Upper lobe of left lung (tissue), 4 donors: Measurements from ENCODE around the gene ACOXL.

Experiments used
- POLR2A ChIP-seq, 4 donors: fragments of 450-650 bp; IDR thresholded peaks; one replicate each; pipeline ENCODE4 v1.5.1; 2016 to 2017; ENCODE audit warnings: antibody characterized with exemption in 4 of 4, mild to moderate bottlenecking in 2 of 4
- TF ChIP-seq, protein P1 (sequence below), 6 experiments: fragments of 450-650 bp in 4 of 6; fragments of 200-600 bp in 2 of 6; sonication (generic) in 2 of 6; IDR thresholded peaks; one replicate each; pipeline ENCODE4 v1.5.1; 2016 to 2019; ENCODE audit warnings: antibody characterized with exemption in 6 of 6

DNA sequence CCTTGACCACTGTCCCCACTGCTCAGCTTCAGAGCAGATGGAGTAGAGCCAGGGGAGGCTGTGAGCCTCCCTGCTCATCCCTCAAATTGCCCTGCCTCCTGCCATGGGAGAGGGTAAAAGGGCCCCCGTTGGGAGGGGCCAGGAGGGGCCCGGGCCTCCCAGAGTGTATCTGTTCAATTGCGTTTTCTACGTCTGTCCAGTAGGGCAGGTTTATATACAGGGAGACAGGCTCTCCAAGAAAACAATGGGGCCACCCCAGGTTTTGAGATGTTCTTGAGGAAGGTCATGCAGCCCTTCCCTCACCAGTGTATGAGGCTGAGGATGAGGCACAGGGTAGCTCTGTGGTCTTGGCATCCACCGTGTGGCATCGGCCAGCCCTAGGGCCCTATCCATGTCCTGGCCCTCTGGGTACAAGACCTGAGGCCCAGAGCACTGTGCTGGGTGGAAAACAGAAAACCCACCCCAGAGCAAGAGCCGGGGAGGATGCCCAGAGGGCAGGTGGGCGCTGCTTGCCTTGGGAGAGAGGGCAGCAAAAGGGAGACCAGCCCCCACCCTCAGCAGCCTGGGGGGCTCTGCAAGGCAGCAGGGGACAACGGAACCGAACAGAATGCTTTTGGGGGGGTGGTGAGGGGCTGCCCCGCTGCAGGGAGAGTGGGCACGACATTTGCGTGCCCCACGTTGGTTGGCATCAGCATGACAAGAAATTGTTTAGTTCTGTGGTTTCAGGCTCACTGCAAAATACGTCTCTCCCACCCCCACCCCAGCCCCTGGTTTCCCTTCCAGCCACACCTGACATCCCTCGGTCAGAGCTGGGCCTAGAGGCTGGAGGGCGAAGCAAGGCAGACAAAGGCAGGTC is 141.5 kb downstream of the ACOXL start:
- no peak for TF ChIP-seq POLR2A (IDR thresholded peaks at IDR 0.05)
- TF ChIP-seq, protein P1, sequence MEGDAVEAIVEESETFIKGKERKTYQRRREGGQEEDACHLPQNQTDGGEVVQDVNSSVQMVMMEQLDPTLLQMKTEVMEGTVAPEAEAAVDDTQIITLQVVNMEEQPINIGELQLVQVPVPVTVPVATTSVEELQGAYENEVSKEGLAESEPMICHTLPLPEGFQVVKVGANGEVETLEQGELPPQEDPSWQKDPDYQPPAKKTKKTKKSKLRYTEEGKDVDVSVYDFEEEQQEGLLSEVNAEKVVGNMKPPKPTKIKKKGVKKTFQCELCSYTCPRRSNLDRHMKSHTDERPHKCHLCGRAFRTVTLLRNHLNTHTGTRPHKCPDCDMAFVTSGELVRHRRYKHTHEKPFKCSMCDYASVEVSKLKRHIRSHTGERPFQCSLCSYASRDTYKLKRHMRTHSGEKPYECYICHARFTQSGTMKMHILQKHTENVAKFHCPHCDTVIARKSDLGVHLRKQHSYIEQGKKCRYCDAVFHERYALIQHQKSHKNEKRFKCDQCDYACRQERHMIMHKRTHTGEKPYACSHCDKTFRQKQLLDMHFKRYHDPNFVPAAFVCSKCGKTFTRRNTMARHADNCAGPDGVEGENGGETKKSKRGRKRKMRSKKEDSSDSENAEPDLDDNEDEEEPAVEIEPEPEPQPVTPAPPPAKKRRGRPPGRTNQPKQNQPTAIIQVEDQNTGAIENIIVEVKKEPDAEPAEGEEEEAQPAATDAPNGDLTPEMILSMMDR (IDR thresholded peaks at IDR 0.05) = no peak
